Right atrium auricular region (tissue), 2 donors: Measurements from ENCODE around the gene ZNF555. TPM values are rescaled to one million over a fixed set of nuclear protein-coding genes. Genes with fewer than 3 reads are reported as not detected.

ENCODE experiments used
- DNase-seq: peaks from one replicate; pipeline ENCODE4 v3.0.0-alpha.2; 2019; ENCODE audit warnings: low spot score
- H3K27ac ChIP-seq, 2 donors: fragments of 200-600 bp; sonication (generic); 1 replicate in 1 of 2; 2 replicates in 1 of 2; pipeline ENCODE4 v1.5.1; 2016 to 2019
- H3K27me3 ChIP-seq, 2 donors: fragments of 200-600 bp; sonication (generic); one replicate each; pipeline versions ENCODE4 v1.5.1 to v1.6.0; 2017 to 2019
- H3K36me3 ChIP-seq: fragments of 200-600 bp; sonication (generic); one replicate; pipeline ENCODE4 v1.5.1; 2016
- H3K4me1 ChIP-seq, 2 donors: fragments of 200-600 bp; sonication (generic); one replicate each; pipeline versions ENCODE4 v1.5.1 to v1.6.0; 2017 to 2019
- H3K4me3 ChIP-seq, 2 donors: fragments of 200-600 bp; sonication (generic); 1 replicate in 1 of 2; 2 replicates in 1 of 2; pipeline ENCODE4 v1.5.1; 2017 to 2019; ENCODE audit warnings: mild to moderate bottlenecking in 1 of 2, moderate library complexity in 1 of 2
- H3K9me3 ChIP-seq, 2 donors: fragments of 200-600 bp; sonication (generic); one replicate each; pipeline ENCODE4 v1.5.1; 2019
- total RNA-seq, 2 donors: library from RNA; depleted of rRNA; stranded (reverse); fragments of >200 nt; gene quantifications; one replicate each; pipeline ENCODE4 v1.1.0, GENCODE V29; 2016
- TF ChIP-seq, protein P1 (sequence below), 2 donors: fragments of 200-600 bp; sonication (generic); IDR thresholded peaks; one replicate each; pipeline ENCODE4 v1.5.1; 2019; ENCODE audit warnings: antibody characterized with exemption in 2 of 2

The ZNF555 gene
- total RNA-seq, 2 donors from 2014 or later = 5.5 to 5.9 TPM

- Histone ChIP-seq H3K9me3 (peaks cover 0 to 22% of the 10 kb centered on the region in 2 donors), H3K4me3 (no peak overlapping the region), H3K27me3 (no peaks in the 10 kb centered on the region), H3K27ac (no peak overlapping the region), H3K36me3 (peaks cover 7% of the 10 kb centered on the region), H3K4me1 (peaks cover 0 to 19% of the 10 kb centered on the region in 2 donors)
- TF ChIP-seq, protein P1, sequence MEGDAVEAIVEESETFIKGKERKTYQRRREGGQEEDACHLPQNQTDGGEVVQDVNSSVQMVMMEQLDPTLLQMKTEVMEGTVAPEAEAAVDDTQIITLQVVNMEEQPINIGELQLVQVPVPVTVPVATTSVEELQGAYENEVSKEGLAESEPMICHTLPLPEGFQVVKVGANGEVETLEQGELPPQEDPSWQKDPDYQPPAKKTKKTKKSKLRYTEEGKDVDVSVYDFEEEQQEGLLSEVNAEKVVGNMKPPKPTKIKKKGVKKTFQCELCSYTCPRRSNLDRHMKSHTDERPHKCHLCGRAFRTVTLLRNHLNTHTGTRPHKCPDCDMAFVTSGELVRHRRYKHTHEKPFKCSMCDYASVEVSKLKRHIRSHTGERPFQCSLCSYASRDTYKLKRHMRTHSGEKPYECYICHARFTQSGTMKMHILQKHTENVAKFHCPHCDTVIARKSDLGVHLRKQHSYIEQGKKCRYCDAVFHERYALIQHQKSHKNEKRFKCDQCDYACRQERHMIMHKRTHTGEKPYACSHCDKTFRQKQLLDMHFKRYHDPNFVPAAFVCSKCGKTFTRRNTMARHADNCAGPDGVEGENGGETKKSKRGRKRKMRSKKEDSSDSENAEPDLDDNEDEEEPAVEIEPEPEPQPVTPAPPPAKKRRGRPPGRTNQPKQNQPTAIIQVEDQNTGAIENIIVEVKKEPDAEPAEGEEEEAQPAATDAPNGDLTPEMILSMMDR (IDR thresholded peaks at IDR 0.05) = no peak
- DNase-seq = no peak
These were observed 3.8 kb downstream of the ZNF555 start for GRCh38 chr19:2845107-2845506.

DNA sequence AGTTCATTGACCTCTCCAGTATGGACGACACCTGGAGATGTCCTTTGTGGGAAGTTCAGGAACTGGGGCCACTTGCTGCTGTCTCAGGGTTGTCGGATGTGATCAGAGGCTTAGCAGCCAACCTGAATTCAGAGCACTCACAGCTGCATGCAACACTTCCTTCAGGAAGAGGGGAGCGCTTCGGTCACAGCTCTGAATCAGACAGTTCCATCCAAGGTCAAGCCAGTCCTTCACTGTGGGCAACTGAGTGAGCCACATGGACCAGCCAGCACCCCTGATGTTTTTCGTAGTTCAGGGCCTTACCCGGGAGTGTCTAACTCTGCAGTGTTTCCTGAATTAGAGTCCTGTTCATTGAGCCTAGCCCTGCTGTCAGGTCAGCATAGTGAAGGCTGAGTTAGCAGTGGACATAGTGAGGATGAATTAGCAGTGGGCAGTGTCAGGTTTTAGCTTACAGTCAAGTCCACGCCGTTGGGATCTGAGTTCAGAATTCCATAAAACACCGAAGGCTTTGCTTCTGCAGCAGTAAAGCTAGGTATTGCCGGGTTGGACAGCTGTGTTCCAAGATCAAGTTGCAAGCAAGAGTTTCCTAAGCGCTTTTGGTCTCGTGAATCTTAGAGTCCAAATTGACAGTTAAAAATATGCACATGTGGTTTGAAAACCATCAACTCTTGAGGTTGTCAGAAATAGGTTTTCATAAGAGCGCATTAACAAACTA lies 5.1 kb downstream of the ZNF555 start:
- Histone ChIP-seq H3K4me1 (peaks cover 0 to 19% of the 10 kb centered on the region in 2 donors), H3K9me3 (peaks cover 0 to 34% of the 10 kb centered on the region in 2 donors), H3K4me3 (no peak overlapping the region), H3K36me3 (peaks cover 17% of the 10 kb centered on the region), H3K27me3 (no peaks in the 10 kb centered on the region), H3K27ac (no peak overlapping the region)
- TF ChIP-seq, protein P1 (IDR thresholded peaks at IDR 0.05) = no peak
- DNase-seq = no peak

GRCh38 chr19:2847507-2847906 lies 6.2 kb downstream of the ZNF555 start:
- TF ChIP-seq, protein P1 (IDR thresholded peaks at IDR 0.05) = no peak
- Histone ChIP-seq H3K27me3 (no peaks in the 10 kb centered on the region), H3K4me1 (peaks cover 0 to 13% of the 10 kb centered on the region in 2 donors), H3K9me3 (peaks cover 11 to 46% of the 10 kb centered on the region in 2 donors), H3K36me3 (peaks cover 29% of the 10 kb centered on the region), H3K27ac (no peak overlapping the region), H3K4me3 (no peak overlapping the region)
- DNase-seq = no peak

DNA sequence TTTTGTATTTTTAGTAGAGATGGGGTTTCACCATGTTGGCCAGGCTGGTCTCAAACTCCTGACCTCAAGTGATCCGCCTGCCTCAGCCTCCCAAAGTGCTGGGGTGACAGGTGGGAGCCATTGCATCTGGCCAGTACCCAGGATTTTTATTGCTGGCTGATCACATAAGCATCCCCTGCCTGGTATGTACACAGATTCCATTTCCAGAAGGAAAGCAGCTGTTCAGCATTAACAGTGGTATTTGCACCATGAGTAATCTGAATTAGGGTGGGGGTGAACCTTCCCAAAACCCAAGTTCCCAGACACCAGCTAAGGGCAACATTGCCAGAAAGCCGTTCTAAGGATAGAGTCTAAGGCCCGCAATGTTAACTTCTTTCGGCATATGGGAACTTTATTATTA lies 7.3 kb downstream of the ZNF555 start:
- H3K4me3 ChIP-seq = no peak overlapping the region
- peaks cover 0 to 9% of the 10 kb centered on the region in 2 donors for H3K4me1 ChIP-seq
- DNase-seq = no peak
- peaks cover 40% of the 10 kb centered on the region for H3K36me3 ChIP-seq
- H3K27me3 ChIP-seq = no peaks in the 10 kb centered on the region
- peaks cover 22 to 57% of the 10 kb centered on the region in 2 donors for H3K9me3 ChIP-seq
- TF ChIP-seq, protein P1 (IDR thresholded peaks at IDR 0.05) = no peak
- H3K27ac ChIP-seq = no peak overlapping the region

GRCh38 chr19:2850256-2850925 lies 9.1 kb downstream of the ZNF555 start:
- Histone ChIP-seq H3K27me3 (no peaks in the 10 kb centered on the region), H3K36me3 (peaks cover 50% of the 10 kb centered on the region), H3K27ac (no peak overlapping the region), H3K9me3 (peaks cover 24 to 75% of the 10 kb centered on the region in 2 donors), H3K4me1 (peaks cover 0 to 9% of the 10 kb centered on the region in 2 donors), H3K4me3 (no peak overlapping the region)
- no peak for DNase-seq
- TF ChIP-seq, protein P1 (IDR thresholded peaks at IDR 0.05) = no peak
